ENCODE results near the gene CARD11.

GRCh38 chr7:2928256-2928612 lies 115.4 kb downstream of the CARD11 start:
- no peak for TF ChIP-seq CTCF (IDR thresholded peaks at IDR 0.05)
- no peak for TF ChIP-seq EP300 (IDR thresholded peaks at IDR 0.05)
- TF ChIP-seq POLR2A (IDR thresholded peaks at IDR 0.05) = no peak
- TF ChIP-seq POLR2AphosphoS5 (IDR thresholded peaks at IDR 0.05) = no peak

All from suprapubic skin (tissue), 4 donors.